Stimulated activated CD4-positive, alpha-beta T cell treated with anti-CD3 and anti-CD28 coated beads, Interleukin-15, amount 100 ng/mL, for 1 hour (primary cell): ENCODE results near the gene SMIM24.
A peak's percentile ranks its signal among the peaks of the same experiment; 100 is the strongest.
"Not testable (repeated sequence)": the region's sequence is repeated elsewhere in the genome, so short reads cannot be mapped to it uniquely, and the experiment has no call there.

Source experiments
- DNase-seq, 2 donors: peaks; one replicate each; pipeline ENCODE4 v3.0.0-alpha.2; 2020; ENCODE audit warnings: low read depth in 1 of 2, low spot score in 1 of 2

SMIM24 gene

GRCh38 chr19:3434630-3435553, 45.4 kb downstream of the SMIM24 start:
- peak; percentile 93 to 94 for DNase-seq

GRCh38 chr19:3433805-3434540, 46.4 kb downstream of the SMIM24 start:
- no peak for DNase-seq

- no peak for DNase-seq
These were observed 47.0 kb downstream of the SMIM24 start for GRCh38 chr19:3433313-3433712.

- DNase-seq, result no peak
These were observed 48.4 kb downstream of the SMIM24 start for GRCh38 chr19:3431760-3432397.

GRCh38 chr19:3430366-3430680, 50.0 kb downstream of the SMIM24 start:
- DNase-seq, result not testable (repeated sequence)

- no peak for DNase-seq
These were observed 53.9 kb downstream of the SMIM24 start for GRCh38 chr19:3426433-3426832.
